Measurements from ENCODE around the gene MYRF.

MYRF gene

GRCh38 chr11:61756452-61757212 is 4.2 kb downstream of the MYRF start:
- in situ Hi-C loops (cut with MboI; ENCODE audit: low sequenced_read_pairs) = no loop called here

- in situ Hi-C loops (cut with MboI; ENCODE audit: low sequenced_read_pairs) = no loop called here
Observed at GRCh38 chr11:61757213-61757862, 4.9 kb downstream of the MYRF start.

- in situ Hi-C loops (cut with MboI; ENCODE audit: low sequenced_read_pairs) = no loop called here
Observed at GRCh38 chr11:61760946-61761345, 8.5 kb downstream of the MYRF start.

- in situ Hi-C loops (cut with MboI; ENCODE audit: low sequenced_read_pairs) = no loop called here
Observed at GRCh38 chr11:61761440-61762222, 9.2 kb downstream of the MYRF start.

GRCh38 chr11:61762223-61762615 is 9.8 kb downstream of the MYRF start:
- in situ Hi-C loops (cut with MboI; ENCODE audit: low sequenced_read_pairs) = no loop called here

GRCh38 chr11:61762798-61763197 is 10.4 kb downstream of the MYRF start:
- in situ Hi-C loops (cut with MboI; ENCODE audit: low sequenced_read_pairs) = no loop called here

GRCh38 chr11:61763930-61764605 is 11.6 kb downstream of the MYRF start:
- in situ Hi-C loops (cut with MboI; ENCODE audit: low sequenced_read_pairs) = no loop called here

GRCh38 chr11:61764606-61765260 is 12.3 kb downstream of the MYRF start:
- in situ Hi-C loops (cut with MboI; ENCODE audit: low sequenced_read_pairs) = no loop called here

GRCh38 chr11:61765550-61766253 is 13.3 kb downstream of the MYRF start:
- in situ Hi-C loops (cut with MboI; ENCODE audit: low sequenced_read_pairs) = no loop called here

GRCh38 chr11:61766353-61766841 is 14.0 kb downstream of the MYRF start:
- in situ Hi-C loops (cut with MboI; ENCODE audit: low sequenced_read_pairs) = no loop called here

GRCh38 chr11:61768376-61769076 is 16.1 kb downstream of the MYRF start:
- in situ Hi-C loops (cut with MboI; ENCODE audit: low sequenced_read_pairs) = no loop called here

GRCh38 chr11:61769169-61769920 is 16.9 kb downstream of the MYRF start:
- in situ Hi-C loops (cut with MboI; ENCODE audit: low sequenced_read_pairs) = no loop called here

GRCh38 chr11:61769946-61770683 is 17.7 kb downstream of the MYRF start:
- in situ Hi-C loops (cut with MboI; ENCODE audit: low sequenced_read_pairs) = no loop called here

GRCh38 chr11:61771195-61771894 is 18.9 kb downstream of the MYRF start:
- in situ Hi-C loops (cut with MboI; ENCODE audit: low sequenced_read_pairs) = no loop called here

GRCh38 chr11:61771985-61772455 is 19.6 kb downstream of the MYRF start:
- in situ Hi-C loops (cut with MboI; ENCODE audit: low sequenced_read_pairs) = no loop called here

- in situ Hi-C loops (cut with MboI; ENCODE audit: low sequenced_read_pairs) = no loop called here
Observed at GRCh38 chr11:61773356-61773755, 20.9 kb downstream of the MYRF start.

- in situ Hi-C loops (cut with MboI; ENCODE audit: low sequenced_read_pairs) = no loop called here
Observed at GRCh38 chr11:61773809-61774208, 21.4 kb downstream of the MYRF start.
